Smooth muscle cell (in vitro differentiated cells): Measurements from ENCODE around the gene CATSPER4. TPM values are rescaled to one million over a fixed set of nuclear protein-coding genes. Genes with fewer than 3 reads are reported as not detected.

Experiments used
- DNase-seq: peaks from one replicate; lab custom pipeline; 2025; ENCODE audit not compliant: unreplicated experiment; lab: John Stamatoyannopoulos, UW
- H2AFZ ChIP-seq: fragments of 200-600 bp; sonication (generic); 2 replicates; pipeline ENCODE4 v1.6.0; 2016; ENCODE audit warnings: antibody characterized with exemption, low read depth, mild to moderate bottlenecking
- H3F3A ChIP-seq: fragments of 200-600 bp; sonication (generic); 2 replicates; pipeline ENCODE4 v1.6.0; 2017; ENCODE audit warnings: antibody characterized with exemption, low read depth
- H3K27ac ChIP-seq: fragments of 200-600 bp; sonication (generic); 2 replicates; pipeline ENCODE4 v1.5.1; 2016; ENCODE audit warnings: low read depth, mild to moderate bottlenecking
- H3K27me3 ChIP-seq: fragments of 200-600 bp; sonication (generic); 2 replicates; pipeline ENCODE4 v1.6.1; 2016; ENCODE audit warnings: low read depth, mild to moderate bottlenecking
- H3K36me3 ChIP-seq: fragments of 200-600 bp; sonication (generic); 2 replicates; pipeline ENCODE4 v1.5.1; 2016; ENCODE audit warnings: low read depth
- H3K4me1 ChIP-seq: fragments of 200-600 bp; sonication (generic); 2 replicates; pipeline ENCODE4 v1.5.1; 2016; ENCODE audit warnings: low read depth
- H3K4me2 ChIP-seq: fragments of 200-600 bp; sonication (generic); 2 replicates; pipeline ENCODE4 v1.6.0; 2016; ENCODE audit warnings: mild to moderate bottlenecking
- H3K4me3 ChIP-seq: fragments of 200-600 bp; sonication (generic); 2 replicates; pipeline ENCODE4 v1.5.1; 2016; ENCODE audit warnings: mild to moderate bottlenecking
- H3K79me2 ChIP-seq: fragments of 200-600 bp; sonication (generic); 2 replicates; pipeline ENCODE4 v1.6.0; 2016; ENCODE audit warnings: low read depth, mild to moderate bottlenecking
- H3K9ac ChIP-seq: fragments of 200-600 bp; sonication (generic); 2 replicates; pipeline ENCODE4 v1.6.0; 2016; ENCODE audit warnings: low read depth
- H3K9me3 ChIP-seq: fragments of 200-600 bp; sonication (generic); replicated peaks from 2 replicates; pipeline ENCODE4 v1.5.1; 2016; ENCODE audit warnings: low read depth
- H4K20me1 ChIP-seq: fragments of 200-600 bp; sonication (generic); 2 replicates; pipeline ENCODE4 v1.6.0; 2016; ENCODE audit warnings: low read depth
- WGBS: methylation state at CpG from one replicate; pipeline ENCODE4 v1.1.7; 2016; ENCODE audit warnings: low lambda C conversion rate; 5-methylcytosine and 5-hydroxymethylcytosine counted together
- polyA plus RNA-seq: library from polyadenylated mRNA; unstranded; fragments of >200 nt; fragmentation: Nextera tagmentation; extraction: Ambion mirVana; gene quantifications from 2 replicates; pipeline ENCODE4 v1.2.1, GENCODE V29; 2016
- total RNA-seq: library from RNA; depleted of rRNA; stranded (reverse); fragments of >200 nt; gene quantifications from 2 replicates; pipeline ENCODE4 v1.2.3, GENCODE V29; 2014
- TF ChIP-seq, protein P1 (sequence below): fragments of 200-600 bp; sonication (generic); IDR thresholded peaks from 2 replicates; pipeline ENCODE4 v1.5.1; 2017; ENCODE audit warnings: borderline replicate concordance, mild to moderate bottlenecking, antibody characterized with exemption; ENCODE audit not compliant: insufficient read depth, poor library complexity, severe bottlenecking

CATSPER4 gene
- total and polyA plus RNA-seq, 2 experiments from 2014 or later: not detected

DNA sequence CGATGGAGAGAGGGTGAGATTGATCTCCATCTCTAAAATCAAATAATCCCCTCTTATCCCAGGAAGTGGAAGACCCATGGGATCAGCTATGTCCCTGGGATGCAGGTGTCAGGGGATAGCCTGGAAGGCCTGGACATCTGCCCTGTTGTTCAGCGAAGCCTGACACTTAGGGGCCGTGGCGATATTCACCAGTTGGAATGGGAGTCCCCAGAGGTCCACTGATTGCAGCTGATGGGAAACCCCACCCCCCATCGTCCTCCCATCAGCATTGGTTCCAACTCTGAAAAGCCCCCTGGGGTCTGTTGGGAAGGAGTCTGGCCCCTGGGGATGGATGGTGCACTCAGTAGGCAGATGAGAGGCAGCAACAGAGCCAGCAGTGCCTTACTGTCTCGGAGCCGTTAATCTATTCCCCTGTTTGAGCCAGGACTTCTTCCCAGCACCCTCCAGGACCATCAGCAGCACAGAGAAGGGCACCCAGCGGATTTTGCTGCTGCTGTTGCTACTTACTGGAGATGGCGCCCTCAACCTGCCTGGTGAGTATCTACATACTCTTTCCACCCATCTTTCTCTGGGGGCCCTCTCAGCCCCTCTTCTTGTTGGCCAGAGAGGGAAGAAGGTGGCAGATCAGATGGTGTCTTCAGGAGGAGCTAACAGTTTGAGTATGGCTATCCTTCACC is 13.4 kb downstream of the CATSPER4 start:
- no peaks in the 10 kb centered on the region for H3K27me3 ChIP-seq
- H3K36me3 ChIP-seq: no peaks in the 10 kb centered on the region
- H3K4me3 ChIP-seq: no peak overlapping the region
- TF ChIP-seq, protein P1, sequence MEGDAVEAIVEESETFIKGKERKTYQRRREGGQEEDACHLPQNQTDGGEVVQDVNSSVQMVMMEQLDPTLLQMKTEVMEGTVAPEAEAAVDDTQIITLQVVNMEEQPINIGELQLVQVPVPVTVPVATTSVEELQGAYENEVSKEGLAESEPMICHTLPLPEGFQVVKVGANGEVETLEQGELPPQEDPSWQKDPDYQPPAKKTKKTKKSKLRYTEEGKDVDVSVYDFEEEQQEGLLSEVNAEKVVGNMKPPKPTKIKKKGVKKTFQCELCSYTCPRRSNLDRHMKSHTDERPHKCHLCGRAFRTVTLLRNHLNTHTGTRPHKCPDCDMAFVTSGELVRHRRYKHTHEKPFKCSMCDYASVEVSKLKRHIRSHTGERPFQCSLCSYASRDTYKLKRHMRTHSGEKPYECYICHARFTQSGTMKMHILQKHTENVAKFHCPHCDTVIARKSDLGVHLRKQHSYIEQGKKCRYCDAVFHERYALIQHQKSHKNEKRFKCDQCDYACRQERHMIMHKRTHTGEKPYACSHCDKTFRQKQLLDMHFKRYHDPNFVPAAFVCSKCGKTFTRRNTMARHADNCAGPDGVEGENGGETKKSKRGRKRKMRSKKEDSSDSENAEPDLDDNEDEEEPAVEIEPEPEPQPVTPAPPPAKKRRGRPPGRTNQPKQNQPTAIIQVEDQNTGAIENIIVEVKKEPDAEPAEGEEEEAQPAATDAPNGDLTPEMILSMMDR: no peak
- no peak overlapping the region for H2AFZ ChIP-seq
- H3K79me2 ChIP-seq: no peaks in the 10 kb centered on the region
- no peaks in the 10 kb centered on the region for H3K9me3 ChIP-seq
- no peak overlapping the region for H3K9ac ChIP-seq
- H3K4me2 ChIP-seq: no peak overlapping the region
- H3K4me1 ChIP-seq: no peaks in the 10 kb centered on the region
- H3K27ac ChIP-seq: no peak overlapping the region
- H3F3A ChIP-seq: no peaks in the 10 kb centered on the region
- WGBS: 79% methylated on average over 9 of the region's 9 CpGs
- no peaks in the 10 kb centered on the region for H4K20me1 ChIP-seq
- DNase-seq: no peak

DNA sequence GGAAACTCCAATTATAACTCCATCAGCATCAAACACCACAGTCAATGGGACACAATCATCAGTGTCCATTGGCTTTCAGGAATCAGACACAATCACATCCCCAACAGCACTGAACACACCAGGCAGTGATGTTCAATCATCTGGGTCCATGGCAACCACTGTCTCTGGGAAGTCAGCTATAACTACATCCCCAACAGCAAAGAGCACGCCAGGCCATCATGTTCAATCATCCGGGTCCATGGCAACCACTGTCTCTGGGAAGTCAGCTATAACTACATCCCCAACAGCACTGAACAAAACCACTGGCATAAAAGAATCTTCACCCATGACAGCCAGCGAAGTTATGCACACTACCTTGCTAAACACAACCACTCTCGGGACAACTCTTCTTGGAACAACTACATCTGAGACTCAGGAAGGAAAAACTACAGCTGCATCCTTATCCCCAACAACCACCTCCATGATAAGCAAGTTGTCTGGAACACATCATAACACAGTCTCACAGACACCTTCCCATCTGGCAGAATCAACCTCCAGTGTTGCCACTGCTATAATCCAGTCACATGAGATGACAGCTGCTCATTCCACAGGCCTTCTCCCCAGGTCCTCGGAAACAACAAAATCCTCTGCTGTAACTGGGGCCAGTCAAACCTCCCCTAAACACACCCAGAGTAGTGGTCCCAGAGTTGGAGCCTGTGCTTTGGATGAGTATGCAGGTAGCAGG is 19.9 kb downstream of the CATSPER4 start:
- TF ChIP-seq, protein P1: no peak
- Histone ChIP-seq H3K4me3 (no peak overlapping the region), H3K4me2 (no peak overlapping the region), H3K27ac (no peak overlapping the region), H3K27me3 (no peaks in the 10 kb centered on the region), H3F3A (no peaks in the 10 kb centered on the region), H3K9ac (no peak overlapping the region), H3K79me2 (no peaks in the 10 kb centered on the region), H3K4me1 (no peaks in the 10 kb centered on the region), H3K9me3 (no peaks in the 10 kb centered on the region), H3K36me3 (no peaks in the 10 kb centered on the region), H4K20me1 (no peaks in the 10 kb centered on the region), H2AFZ (no peak overlapping the region)
- no peak for DNase-seq
- WGBS: 88% methylated on average over 5 of the region's 5 CpGs

DNA sequence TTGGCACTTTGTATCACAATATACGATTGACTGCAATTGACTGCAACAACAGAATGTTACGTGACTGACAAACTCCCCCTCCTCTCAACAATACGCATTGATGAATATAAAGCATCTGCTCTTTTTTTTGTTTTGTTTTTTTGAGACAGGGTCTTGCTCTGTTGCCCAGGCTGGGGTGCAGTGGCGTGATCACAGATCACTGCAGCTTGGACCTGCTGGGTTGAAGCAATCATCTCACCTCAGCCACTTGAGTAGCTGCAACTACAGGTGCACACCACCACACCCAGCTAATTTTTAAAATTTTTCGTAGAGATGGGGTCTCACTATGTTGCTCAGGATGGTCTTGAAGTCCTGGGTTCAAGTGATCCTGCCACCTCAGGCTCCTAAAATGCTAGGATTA is 22.3 kb downstream of the CATSPER4 start:
- DNase-seq: no peak
- H3K36me3 ChIP-seq: no peaks in the 10 kb centered on the region
- no peaks in the 10 kb centered on the region for H4K20me1 ChIP-seq
- H3K79me2 ChIP-seq: no peaks in the 10 kb centered on the region
- no peak overlapping the region for H3K27ac ChIP-seq
- no peak overlapping the region for H3K4me3 ChIP-seq
- no peaks in the 10 kb centered on the region for H3F3A ChIP-seq
- no peak overlapping the region for H3K4me2 ChIP-seq
- H3K9ac ChIP-seq: no peak overlapping the region
- TF ChIP-seq, protein P1: no peak
- no peaks in the 10 kb centered on the region for H3K9me3 ChIP-seq
- no peaks in the 10 kb centered on the region for H3K4me1 ChIP-seq
- H3K27me3 ChIP-seq: no peaks in the 10 kb centered on the region
- no peak overlapping the region for H2AFZ ChIP-seq
- WGBS: 92% methylated on average over 5 of the region's 5 CpGs
